ENCODE results near the gene BTNL2. TPM values are rescaled to one million over a fixed set of nuclear protein-coding genes. Genes with fewer than 3 reads are reported as not detected.

BTNL2 gene
- polyA plus RNA-seq, 2 of the 4 experiments (the other 2 are of a cell fraction), result not detected

DNA sequence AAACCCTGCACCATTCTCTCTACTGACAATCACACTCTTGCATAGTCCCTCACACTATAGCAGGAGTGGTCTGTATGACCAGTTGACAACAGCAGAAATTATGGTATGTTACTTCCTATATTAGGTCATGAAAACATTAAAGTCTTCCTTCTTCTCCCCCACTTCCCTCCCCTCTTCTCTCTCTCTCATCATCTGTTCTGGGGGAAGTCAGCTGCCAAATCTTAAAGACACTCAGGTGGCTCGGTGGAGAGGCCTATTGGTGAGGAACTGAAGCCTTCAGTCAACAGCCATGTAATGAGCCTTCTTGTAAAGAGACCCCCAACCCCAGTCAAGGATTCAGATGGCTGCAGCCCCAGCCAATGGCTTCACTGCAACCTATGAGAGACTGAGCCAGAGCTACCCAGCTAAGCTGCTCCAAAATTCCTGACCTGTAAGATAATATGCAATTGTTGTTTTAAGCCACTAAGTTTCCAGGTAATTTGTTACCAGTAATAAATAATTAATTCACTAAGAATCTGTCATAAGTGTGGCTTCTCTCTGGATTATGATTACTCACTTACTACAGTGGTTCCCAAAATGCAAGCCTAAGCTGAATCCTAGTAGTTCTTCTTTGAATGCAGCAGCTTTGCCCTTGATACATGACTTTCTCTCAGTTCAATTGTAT, 24.1 kb downstream of the BTNL2 start:
- no peak overlapping the region for H3K4me3 ChIP-seq
- H3K9me3 ChIP-seq, result no peaks in the 10 kb centered on the region
- no peaks in the 10 kb centered on the region for H3K4me1 ChIP-seq
- H3K27ac ChIP-seq, result no peak overlapping the region
- no peak for DNase-seq (ENCODE audit: low read depth in 1 of 2, low spot score in 1 of 2)
- H3K4me2 ChIP-seq, result no peak overlapping the region
- ChIA-PET POLR2A (no interaction called here), CTCF (interaction anchor here (1.2 kb wide), 1 partner anchor 14 kb away, joined by 3 read pairs; no protein-coding TSS in a partner anchor)
- no peak for FAIRE-seq
- TF ChIP-seq, protein P1, sequence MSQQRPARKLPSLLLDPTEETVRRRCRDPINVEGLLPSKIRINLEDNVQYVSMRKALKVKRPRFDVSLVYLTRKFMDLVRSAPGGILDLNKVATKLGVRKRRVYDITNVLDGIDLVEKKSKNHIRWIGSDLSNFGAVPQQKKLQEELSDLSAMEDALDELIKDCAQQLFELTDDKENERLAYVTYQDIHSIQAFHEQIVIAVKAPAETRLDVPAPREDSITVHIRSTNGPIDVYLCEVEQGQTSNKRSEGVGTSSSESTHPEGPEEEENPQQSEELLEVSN (IDR thresholded peaks at IDR 0.05; ENCODE audit: borderline replicate concordance, low read depth), result no peak
- TF ChIP-seq CBX2 (IDR thresholded peaks at IDR 0.05; ENCODE audit: borderline replicate concordance, low read depth) (no peak), FOSL2 (IDR thresholded peaks at IDR 0.05) (no peak), FOSL2 (CRISPR knock-in tag; IDR thresholded peaks at IDR 0.05) (no peak), MAFK (IDR thresholded peaks at IDR 0.05; ENCODE audit: partially characterized antibody) (no peak), HEYL (CRISPR knock-in tag; IDR thresholded peaks at IDR 0.05) (no peak), USF2 (IDR thresholded peaks at IDR 0.05) (no peak), RCOR1 (IDR thresholded peaks at IDR 0.05; ENCODE audit: low read depth, low read length) (no peak), RARB (CRISPR knock-in tag; IDR thresholded peaks at IDR 0.05) (no peak), ZFP36 (IDR thresholded peaks at IDR 0.05; ENCODE audit: borderline replicate concordance, partially characterized antibody) (no peak), RNF2 (IDR thresholded peaks at IDR 0.05; ENCODE audit: borderline replicate concordance, low read depth) (no peak), HOXB13 (CRISPR knock-in tag; IDR thresholded peaks at IDR 0.05; ENCODE audit: low read depth) (no peak), MAZ (IDR thresholded peaks at IDR 0.05; ENCODE audit: borderline replicate concordance, low read depth, low read length) (no peak), TFCP2L1 (CRISPR knock-in tag; IDR thresholded peaks at IDR 0.05) (no peak), HDAC2 (IDR thresholded peaks at IDR 0.05) (no peak), POLR2A (IDR thresholded peaks at IDR 0.05; ENCODE audit: low read length) (no peak), CHD4 (IDR thresholded peaks at IDR 0.05; ENCODE audit: borderline replicate concordance) (no peak)
- TF ChIP-seq, protein P2, sequence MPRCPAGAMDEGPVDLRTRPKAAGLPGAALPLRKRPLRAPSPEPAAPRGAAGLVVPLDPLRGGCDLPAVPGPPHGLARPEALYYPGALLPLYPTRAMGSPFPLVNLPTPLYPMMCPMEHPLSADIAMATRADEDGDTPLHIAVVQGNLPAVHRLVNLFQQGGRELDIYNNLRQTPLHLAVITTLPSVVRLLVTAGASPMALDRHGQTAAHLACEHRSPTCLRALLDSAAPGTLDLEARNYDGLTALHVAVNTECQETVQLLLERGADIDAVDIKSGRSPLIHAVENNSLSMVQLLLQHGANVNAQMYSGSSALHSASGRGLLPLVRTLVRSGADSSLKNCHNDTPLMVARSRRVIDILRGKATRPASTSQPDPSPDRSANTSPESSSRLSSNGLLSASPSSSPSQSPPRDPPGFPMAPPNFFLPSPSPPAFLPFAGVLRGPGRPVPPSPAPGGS (IDR thresholded peaks at IDR 0.05), result no peak
- TF ChIP-seq, protein P3, sequence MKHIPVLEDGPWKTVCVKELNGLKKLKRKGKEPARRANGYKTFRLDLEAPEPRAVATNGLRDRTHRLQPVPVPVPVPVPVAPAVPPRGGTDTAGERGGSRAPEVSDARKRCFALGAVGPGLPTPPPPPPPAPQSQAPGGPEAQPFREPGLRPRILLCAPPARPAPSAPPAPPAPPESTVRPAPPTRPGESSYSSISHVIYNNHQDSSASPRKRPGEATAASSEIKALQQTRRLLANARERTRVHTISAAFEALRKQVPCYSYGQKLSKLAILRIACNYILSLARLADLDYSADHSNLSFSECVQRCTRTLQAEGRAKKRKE (CRISPR knock-in tag; IDR thresholded peaks at IDR 0.05; ENCODE audit: low read depth), result no peak
- TF ChIP-seq, protein P4, sequence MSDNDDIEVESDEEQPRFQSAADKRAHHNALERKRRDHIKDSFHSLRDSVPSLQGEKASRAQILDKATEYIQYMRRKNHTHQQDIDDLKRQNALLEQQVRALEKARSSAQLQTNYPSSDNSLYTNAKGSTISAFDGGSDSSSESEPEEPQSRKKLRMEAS (IDR thresholded peaks at IDR 0.05), result no peak
- no peak for ATAC-seq
- 0% methylated on average over 1 of the region's 1 CpG for WGBS (ENCODE audit: missing lambda C conversion rate)

- no peak for ATAC-seq
- no peak overlapping the region for H3K27ac ChIP-seq
- no peak overlapping the region for H3K4me2 ChIP-seq
- POLR2A ChIA-PET, result no interaction called here
- no peak overlapping the region for H3K4me3 ChIP-seq
- CTCF ChIA-PET, result no interaction called here
- no peak for DNase-seq (ENCODE audit: low read depth in 1 of 2, low spot score in 1 of 2)
- H3K4me1 ChIP-seq, result peaks cover 1% of the 10 kb centered on the region
- WGBS (ENCODE audit: missing lambda C conversion rate), result 33% methylated on average over 2 of the region's 2 CpGs
- FAIRE-seq, result no peak
- TF ChIP-seq SREBF2 (IDR thresholded peaks at IDR 0.05) (no peak), HOXB5 (CRISPR knock-in tag; IDR thresholded peaks at IDR 0.05) (no peak), RCOR1 (IDR thresholded peaks at IDR 0.05; ENCODE audit: low read depth, low read length) (no peak), HDAC2 (IDR thresholded peaks at IDR 0.05) (no peak), GATA3 (IDR thresholded peaks at IDR 0.05; ENCODE audit: borderline replicate concordance) (no peak), PBX3 (IDR thresholded peaks at IDR 0.05) (no peak), MAZ (IDR thresholded peaks at IDR 0.05; ENCODE audit: borderline replicate concordance, low read depth, low read length) (no peak), KDM5A (IDR thresholded peaks at IDR 0.05) (no peak), RARB (CRISPR knock-in tag; IDR thresholded peaks at IDR 0.05) (no peak), JUNB (IDR thresholded peaks at IDR 0.05) (no peak), BHLHE40 (IDR thresholded peaks at IDR 0.05; ENCODE audit: low read depth, low read length) (no peak), CEBPB (IDR thresholded peaks at IDR 0.05) (no peak), CBX2 (IDR thresholded peaks at IDR 0.05; ENCODE audit: borderline replicate concordance, low read depth) (no peak)
- TF ChIP-seq, protein P5, sequence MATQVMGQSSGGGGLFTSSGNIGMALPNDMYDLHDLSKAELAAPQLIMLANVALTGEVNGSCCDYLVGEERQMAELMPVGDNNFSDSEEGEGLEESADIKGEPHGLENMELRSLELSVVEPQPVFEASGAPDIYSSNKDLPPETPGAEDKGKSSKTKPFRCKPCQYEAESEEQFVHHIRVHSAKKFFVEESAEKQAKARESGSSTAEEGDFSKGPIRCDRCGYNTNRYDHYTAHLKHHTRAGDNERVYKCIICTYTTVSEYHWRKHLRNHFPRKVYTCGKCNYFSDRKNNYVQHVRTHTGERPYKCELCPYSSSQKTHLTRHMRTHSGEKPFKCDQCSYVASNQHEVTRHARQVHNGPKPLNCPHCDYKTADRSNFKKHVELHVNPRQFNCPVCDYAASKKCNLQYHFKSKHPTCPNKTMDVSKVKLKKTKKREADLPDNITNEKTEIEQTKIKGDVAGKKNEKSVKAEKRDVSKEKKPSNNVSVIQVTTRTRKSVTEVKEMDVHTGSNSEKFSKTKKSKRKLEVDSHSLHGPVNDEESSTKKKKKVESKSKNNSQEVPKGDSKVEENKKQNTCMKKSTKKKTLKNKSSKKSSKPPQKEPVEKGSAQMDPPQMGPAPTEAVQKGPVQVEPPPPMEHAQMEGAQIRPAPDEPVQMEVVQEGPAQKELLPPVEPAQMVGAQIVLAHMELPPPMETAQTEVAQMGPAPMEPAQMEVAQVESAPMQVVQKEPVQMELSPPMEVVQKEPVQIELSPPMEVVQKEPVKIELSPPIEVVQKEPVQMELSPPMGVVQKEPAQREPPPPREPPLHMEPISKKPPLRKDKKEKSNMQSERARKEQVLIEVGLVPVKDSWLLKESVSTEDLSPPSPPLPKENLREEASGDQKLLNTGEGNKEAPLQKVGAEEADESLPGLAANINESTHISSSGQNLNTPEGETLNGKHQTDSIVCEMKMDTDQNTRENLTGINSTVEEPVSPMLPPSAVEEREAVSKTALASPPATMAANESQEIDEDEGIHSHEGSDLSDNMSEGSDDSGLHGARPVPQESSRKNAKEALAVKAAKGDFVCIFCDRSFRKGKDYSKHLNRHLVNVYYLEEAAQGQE (IDR thresholded peaks at IDR 0.05), result no peak
- TF ChIP-seq, protein P4 (IDR thresholded peaks at IDR 0.05), result no peak
- H3K9me3 ChIP-seq, result no peaks in the 10 kb centered on the region
Measured at GRCh38 chr6:32379545-32379944, 27.4 kb downstream of the BTNL2 start.

Data from A549 (cell line).